ENCODE results near the gene CEP152. TPM values are rescaled to one million over a fixed set of nuclear protein-coding genes. Genes with fewer than 3 reads are reported as not detected.

Gene CEP152, protein sequence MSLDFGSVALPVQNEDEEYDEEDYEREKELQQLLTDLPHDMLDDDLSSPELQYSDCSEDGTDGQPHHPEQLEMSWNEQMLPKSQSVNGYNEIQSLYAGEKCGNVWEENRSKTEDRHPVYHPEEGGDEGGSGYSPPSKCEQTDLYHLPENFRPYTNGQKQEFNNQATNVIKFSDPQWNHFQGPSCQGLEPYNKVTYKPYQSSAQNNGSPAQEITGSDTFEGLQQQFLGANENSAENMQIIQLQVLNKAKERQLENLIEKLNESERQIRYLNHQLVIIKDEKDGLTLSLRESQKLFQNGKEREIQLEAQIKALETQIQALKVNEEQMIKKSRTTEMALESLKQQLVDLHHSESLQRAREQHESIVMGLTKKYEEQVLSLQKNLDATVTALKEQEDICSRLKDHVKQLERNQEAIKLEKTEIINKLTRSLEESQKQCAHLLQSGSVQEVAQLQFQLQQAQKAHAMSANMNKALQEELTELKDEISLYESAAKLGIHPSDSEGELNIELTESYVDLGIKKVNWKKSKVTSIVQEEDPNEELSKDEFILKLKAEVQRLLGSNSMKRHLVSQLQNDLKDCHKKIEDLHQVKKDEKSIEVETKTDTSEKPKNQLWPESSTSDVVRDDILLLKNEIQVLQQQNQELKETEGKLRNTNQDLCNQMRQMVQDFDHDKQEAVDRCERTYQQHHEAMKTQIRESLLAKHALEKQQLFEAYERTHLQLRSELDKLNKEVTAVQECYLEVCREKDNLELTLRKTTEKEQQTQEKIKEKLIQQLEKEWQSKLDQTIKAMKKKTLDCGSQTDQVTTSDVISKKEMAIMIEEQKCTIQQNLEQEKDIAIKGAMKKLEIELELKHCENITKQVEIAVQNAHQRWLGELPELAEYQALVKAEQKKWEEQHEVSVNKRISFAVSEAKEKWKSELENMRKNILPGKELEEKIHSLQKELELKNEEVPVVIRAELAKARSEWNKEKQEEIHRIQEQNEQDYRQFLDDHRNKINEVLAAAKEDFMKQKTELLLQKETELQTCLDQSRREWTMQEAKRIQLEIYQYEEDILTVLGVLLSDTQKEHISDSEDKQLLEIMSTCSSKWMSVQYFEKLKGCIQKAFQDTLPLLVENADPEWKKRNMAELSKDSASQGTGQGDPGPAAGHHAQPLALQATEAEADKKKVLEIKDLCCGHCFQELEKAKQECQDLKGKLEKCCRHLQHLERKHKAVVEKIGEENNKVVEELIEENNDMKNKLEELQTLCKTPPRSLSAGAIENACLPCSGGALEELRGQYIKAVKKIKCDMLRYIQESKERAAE (N-terminal part only)
- 8.6 and 19.9 TPM in 2 replicates for total RNA-seq

GRCh38 chr15:48810414-48811324, at the start of gene CEP152:
TSS of gene CEP152 (minus strand) at chr15:48811069. CDS start at chr15:48805649, 5,420 bp downstream.

Other genes starting within 250 kb of the CEP152 start
- gene FBN1, start 165.4 kb downstream of the CEP152 start, total RNA-seq = 481 and 802 TPM in 2 replicates
- 425 and 445 TPM in 2 replicates for gene EID1, start 67.1 kb upstream of the CEP152 start, total RNA-seq
- gene SHC4, start 152.8 kb upstream of the CEP152 start, total RNA-seq = 1.5 and 1.7 TPM in 2 replicates
- gene SECISBP2L, start 235.4 kb upstream of the CEP152 start, total RNA-seq = 25.3 and 26.2 TPM in 2 replicates